A549 (cell line): Measurements from ENCODE around the gene BRSK2.
"Not testable (repeated sequence)": the region's sequence is repeated elsewhere in the genome, so short reads cannot be mapped to it uniquely, and the experiment has no call there.

Experiments
- ATOH8 ChIP-seq: fragments of 250-450 bp; sonication (Bioruptor Pico); IDR thresholded peaks from 2 replicates; pipeline ENCODE4 v1.5.0; 2020; ENCODE audit warnings: low read depth, mild to moderate bottlenecking, moderate library complexity
- BHLHE40 ChIP-seq: IDR thresholded peaks from 2 replicates; pipeline ENCODE4 v1.6.1; 2012; ENCODE audit warnings: low read depth, low read length, inconsistent platforms
- CEBPB ChIP-seq, 2 experiments: fragments of >200 bp in 1 of 2; sonication (Bioruptor Twin) in 1 of 2; formaldehyde crosslinking in 1 of 2; IDR thresholded peaks; 2 replicates each; pipeline ENCODE4 v1.6.1; 2012 to 2016
- MAFK ChIP-seq: fragments of 450-650 bp; IDR thresholded peaks from 2 replicates; pipeline ENCODE4 v1.6.1; 2014; ENCODE audit not compliant: partially characterized antibody
- POLR2A ChIP-seq: IDR thresholded peaks from 2 replicates; pipeline ENCODE4 v1.6.1; 2012; ENCODE audit warnings: mild to moderate bottlenecking, low read length
- REST ChIP-seq: fragments of 200-600 bp; sonication (generic); IDR thresholded peaks from 2 replicates; pipeline ENCODE4 v1.6.1; 2016; ENCODE audit warnings: antibody characterized with exemption, mild to moderate bottlenecking, moderate library complexity
- TF ChIP-seq, protein P1 (sequence below): fragments of >200 bp; sonication (Bioruptor Twin); formaldehyde crosslinking; IDR thresholded peaks from 3 replicates; pipeline ENCODE4 v1.5.1; 2016
- TF ChIP-seq, protein P2 (sequence below): fragments of >200 bp; sonication (Bioruptor Twin); formaldehyde crosslinking; IDR thresholded peaks from 3 replicates; pipeline ENCODE4 v1.6.1; 2016

GRCh38 chr11:1347411-1347999 lies 42.2 kb upstream of the BRSK2 start:
- TF ChIP-seq, protein P1, sequence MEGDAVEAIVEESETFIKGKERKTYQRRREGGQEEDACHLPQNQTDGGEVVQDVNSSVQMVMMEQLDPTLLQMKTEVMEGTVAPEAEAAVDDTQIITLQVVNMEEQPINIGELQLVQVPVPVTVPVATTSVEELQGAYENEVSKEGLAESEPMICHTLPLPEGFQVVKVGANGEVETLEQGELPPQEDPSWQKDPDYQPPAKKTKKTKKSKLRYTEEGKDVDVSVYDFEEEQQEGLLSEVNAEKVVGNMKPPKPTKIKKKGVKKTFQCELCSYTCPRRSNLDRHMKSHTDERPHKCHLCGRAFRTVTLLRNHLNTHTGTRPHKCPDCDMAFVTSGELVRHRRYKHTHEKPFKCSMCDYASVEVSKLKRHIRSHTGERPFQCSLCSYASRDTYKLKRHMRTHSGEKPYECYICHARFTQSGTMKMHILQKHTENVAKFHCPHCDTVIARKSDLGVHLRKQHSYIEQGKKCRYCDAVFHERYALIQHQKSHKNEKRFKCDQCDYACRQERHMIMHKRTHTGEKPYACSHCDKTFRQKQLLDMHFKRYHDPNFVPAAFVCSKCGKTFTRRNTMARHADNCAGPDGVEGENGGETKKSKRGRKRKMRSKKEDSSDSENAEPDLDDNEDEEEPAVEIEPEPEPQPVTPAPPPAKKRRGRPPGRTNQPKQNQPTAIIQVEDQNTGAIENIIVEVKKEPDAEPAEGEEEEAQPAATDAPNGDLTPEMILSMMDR: not testable (repeated sequence)
- TF ChIP-seq BHLHE40; POLR2A; MAFK; REST; CEBPB (IDR thresholded peaks at IDR 0.05); ATOH8: not testable (repeated sequence)
- TF ChIP-seq, protein P2, sequence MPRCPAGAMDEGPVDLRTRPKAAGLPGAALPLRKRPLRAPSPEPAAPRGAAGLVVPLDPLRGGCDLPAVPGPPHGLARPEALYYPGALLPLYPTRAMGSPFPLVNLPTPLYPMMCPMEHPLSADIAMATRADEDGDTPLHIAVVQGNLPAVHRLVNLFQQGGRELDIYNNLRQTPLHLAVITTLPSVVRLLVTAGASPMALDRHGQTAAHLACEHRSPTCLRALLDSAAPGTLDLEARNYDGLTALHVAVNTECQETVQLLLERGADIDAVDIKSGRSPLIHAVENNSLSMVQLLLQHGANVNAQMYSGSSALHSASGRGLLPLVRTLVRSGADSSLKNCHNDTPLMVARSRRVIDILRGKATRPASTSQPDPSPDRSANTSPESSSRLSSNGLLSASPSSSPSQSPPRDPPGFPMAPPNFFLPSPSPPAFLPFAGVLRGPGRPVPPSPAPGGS: not testable (repeated sequence)
